Activated naive CD4-positive, alpha-beta T cell (primary cell): ENCODE measurements around the gene PLS1.
"Not testable (repeated sequence)": the region's sequence is repeated elsewhere in the genome, so short reads cannot be mapped to it uniquely, and the experiment has no call there.

Experiments used
- DNase-seq, 4 experiments: peaks; one replicate each; lab custom pipeline; 2025; lab: John Stamatoyannopoulos, UW

Gene PLS1

DNA sequence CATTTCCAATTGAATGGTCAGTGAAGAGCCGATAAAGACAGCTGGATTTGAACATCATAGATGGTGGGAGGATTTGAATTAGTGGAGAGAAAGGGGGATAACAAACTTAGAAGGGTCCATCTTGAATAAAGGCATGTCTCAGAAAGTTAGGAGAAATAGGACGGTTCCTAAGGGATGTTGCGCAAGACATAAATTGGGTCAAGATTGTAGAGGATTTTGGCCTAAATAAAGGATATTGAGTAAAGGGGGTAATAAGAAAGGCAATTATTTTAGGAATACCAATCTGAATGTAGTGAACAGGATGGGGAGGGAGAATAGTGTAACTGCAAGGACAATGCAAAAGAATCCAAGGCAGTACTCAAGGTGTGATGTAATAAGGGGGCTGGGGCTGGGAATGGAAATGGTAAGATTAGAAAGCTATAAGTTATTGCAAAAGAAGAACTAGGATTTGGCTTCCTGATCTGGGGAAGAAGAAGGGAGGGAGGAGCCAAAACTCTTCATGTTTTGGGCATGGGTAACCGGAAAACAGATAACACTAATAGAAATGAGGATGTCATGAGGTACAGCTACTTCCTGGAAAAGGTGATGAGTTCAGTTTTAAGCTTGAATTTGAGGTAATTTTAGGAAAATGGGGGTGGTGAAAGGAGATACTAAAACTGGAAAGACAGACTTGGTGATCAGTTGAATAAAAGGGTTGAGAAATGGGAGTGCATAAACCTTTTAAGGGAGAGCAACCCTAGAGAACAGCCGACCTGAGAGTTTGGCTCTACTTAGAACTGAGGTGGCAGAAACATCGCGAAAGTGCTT lies 110.3 kb downstream of the PLS1 start:
- DNase-seq: no peak

DNA sequence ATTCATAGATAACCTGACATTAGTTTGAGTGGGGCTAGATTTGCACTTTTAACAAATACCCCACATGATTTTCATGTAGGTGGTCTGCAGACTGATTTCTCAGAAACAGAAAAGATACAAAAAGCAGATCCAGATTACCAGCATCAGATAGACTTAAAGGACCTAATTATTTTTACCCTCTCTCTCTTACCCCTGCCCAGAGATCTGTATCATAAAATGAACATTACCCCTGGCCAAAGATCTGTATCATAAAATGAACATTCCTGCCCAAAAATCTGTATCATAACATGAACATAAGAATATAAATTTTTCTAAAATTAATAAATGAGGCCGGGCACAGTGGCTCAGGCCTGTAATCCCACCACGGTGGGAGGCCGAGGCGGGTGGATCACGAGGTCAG lies 113.0 kb downstream of the PLS1 start:
- DNase-seq: no peak

DNA sequence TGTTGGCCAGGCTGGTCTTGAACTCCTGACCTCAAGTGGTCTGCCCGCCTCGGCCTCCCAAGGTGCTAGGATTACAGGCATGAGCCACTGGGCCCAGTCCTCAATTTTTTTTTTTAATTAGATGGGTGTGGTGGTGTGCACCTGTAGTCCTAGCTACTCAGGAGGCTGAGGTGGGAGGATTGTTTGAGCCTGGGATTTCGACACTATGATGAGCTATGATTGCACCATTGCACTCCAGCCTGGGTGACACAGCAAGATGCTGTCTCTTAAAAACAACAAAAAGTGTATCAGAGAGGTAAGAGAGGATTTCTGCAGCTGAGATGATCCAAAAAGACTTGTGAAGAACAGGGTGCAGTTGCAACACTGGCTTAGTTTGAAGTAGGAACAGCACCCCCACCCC lies 118.7 kb downstream of the PLS1 start:
- not testable (repeated sequence) for DNase-seq

DNA sequence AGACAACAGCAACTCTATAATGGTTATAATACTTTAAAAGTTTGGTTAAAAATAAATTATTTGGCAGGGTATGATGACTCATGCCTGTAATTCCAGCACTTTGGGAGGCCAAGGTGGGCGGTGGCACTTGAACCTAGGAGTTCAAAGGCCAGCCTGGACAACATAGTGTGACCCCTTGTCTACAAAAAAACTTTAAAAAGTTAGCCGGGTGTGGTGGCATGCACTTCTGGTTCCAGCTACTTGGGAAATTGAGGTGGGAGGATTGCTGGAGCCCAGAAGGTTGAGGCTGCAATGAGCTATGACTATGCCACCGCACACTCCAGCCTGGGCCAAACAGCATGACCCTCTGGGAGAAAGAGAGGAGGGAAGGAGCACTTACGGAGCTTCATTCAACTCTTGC lies 119.9 kb downstream of the PLS1 start:
- no peak for DNase-seq

DNA sequence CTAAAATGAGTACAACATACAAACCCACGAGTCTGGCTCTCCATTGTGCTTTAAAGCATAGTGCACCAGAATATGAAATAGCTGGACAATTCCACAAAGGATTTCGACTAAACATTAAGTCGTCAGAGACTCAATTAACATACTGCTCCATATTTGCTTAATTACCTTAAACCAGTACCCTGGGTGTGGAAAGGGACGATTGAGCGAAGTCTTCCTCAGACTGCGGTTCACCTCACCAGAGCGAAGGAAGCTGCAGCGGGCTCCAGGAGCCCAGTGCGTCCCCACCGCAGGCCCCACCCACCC lies 127.4 kb downstream of the PLS1 start:
- no peak for DNase-seq

DNA sequence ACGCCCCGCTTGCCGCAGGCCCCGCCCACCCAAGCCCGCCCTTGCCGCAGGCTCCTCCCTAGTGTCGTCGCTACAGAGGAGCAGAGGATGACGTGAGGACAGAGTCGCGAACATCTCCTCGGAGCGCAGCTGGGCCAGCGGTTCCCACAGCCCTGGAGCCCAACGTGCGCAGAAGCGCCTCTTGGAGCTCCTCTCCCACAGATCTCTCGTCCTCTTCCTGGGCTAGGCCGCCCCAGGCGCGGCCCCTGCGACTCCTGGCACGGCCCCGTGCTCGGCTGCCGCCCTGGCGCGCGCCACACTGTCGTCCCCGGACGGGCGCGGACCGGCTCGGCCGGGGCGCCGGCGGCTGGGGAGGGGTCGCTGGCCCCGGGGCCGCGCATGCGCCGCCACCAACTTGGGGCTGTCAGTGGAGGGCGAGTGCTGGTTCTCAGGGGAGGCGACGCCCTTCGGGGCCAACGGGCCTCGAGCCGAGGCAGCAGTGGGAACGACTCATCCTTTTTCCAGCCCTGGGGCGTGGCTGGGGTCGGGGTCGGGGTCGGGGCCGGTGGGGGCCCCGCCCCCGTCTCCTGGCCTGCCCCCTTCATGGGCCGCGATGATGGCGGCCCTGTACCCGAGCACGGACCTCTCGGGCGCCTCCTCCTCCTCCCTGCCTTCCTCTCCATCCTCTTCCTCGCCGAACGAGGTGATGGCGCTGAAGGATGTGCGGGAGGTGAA lies 127.9 kb downstream of the PLS1 start, which contains the start of gene TRPC1:
Gene TRPC1, plus strand, starts transcription at position 67 of the 714 bp plus-strand sequence. Its CDS starts 526 bp downstream, at position 593.
- DNase-seq: peak; percentile 42 to 76 (median 56)

DNA sequence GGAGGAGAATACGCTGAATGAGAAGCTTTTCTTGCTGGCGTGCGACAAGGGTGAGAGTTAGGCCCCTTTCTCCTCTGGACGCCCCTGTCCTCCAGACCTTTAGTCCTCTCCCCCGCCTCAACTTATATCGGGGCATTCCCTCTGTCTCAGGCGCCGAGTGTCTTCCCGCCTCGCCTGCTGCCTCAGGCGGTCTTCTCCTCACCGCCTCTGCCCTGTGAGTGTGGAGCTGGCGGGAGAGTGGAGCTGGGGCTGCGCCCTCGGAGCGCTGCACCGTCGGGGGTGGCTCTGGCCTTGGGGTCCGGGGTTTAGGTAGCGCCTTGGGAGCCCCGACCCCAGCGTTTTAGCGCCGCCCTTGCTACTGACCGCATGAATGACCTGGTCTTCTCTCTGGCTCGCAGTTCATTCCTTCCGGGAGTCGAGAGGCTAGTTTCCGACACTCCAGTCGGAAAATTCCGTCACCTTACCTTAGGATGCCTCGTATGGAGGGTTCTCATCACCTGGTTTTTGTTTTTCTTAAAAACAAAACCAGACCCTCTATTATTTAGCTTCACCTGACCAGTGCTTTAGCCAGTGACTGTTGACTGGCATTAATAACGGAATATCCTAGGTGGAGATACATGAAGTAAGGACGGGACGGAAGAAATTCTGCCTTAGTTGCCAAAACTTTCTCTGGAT lies 128.6 kb downstream of the PLS1 start:
- DNase-seq: peak in 2 of 4 experiments; percentile 1 to 15

DNA sequence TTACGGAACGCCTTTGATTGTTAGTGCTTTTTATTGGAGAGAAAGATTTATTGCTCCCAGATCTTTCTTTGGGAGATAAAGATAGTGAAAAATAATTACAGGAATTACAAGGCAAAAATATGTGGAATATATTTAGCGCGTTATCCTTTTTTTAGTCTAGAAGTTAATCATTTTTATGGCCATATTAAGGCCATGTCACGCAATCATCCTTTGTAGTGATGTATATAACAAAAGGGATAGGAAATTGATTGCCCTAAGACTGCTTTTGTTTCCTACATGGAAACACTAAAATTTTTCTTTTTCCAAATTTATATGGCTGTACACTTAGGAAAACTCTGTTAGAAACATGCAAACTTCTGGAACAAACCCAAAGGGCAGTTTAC lies 129.2 kb downstream of the PLS1 start:
- no peak for DNase-seq

DNA sequence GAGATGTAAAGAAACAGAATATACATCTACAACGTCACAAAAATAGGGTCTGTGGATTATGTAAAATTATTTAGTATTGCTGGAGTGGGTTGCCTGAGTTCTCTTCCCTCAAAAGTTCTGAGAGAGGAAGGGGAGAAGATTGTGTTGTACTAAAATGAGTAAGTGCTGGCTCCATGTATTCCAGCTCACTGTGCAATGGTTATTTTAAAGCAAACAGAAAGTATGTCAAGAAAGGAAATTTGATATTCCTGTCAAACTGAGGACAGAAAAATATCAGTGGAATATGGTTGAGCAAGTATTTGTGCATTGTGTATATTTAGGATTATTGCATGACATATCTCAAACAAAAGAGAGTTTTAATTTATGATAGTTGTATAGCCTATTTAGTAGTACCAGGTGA lies 129.8 kb downstream of the PLS1 start:
- no peak for DNase-seq

DNA sequence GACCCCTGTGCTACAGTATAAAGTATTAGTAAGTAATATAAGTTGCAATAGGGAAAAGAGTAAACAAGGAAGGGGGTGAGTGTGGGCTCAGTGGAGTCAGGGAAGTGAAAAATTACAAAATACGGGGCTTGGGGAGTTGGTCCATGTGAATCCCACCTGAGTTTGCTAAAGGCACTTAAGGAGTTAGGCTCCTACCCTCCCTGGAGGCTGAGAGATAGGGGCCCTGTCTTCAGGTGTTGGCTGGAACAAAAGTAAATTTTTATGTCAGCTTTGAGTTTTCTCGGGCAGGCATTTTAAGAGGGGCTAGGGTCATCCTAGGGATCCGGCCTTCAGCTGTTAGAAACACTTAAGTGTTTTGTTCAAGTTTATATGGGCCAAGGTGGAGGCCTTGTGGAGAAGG lies 135.9 kb downstream of the PLS1 start:
- DNase-seq: no peak

DNA sequence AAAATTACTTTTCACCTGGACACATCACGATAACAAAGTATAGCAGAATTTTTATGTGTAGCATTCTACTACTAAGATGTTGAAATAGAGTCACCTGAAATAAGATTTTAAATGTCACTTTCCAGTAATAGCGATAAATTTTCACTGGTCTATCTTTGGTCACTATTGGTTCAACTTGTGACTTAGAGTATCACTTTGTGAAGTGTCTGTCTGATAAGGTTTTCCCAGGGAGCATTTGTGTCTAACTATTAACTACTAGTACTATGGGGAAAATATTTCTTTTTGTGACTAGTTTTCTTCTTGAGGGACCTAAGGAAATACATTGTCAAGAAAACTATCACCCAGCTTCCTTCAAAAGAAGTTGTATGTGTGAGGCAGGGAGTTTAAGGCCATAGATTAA lies 138.6 kb downstream of the PLS1 start:
- no peak for DNase-seq

DNA sequence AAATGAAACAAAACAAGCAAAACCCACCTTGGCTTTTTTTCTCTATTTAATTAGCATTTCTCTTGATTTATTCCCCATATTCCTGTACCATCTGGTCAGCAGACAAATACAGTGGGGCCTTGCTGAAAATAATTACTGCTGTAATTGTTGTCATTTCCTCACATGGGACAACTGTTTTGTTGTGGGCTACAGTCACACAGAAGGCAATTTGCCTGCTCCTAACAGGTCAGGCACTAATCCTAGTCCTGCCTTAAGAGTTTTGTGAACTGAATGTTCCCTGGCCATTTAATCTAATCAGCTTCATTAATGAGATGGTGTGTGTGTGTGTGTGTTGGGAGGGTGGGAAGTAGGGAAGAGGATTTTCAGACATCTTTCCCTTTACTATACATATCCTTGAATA lies 139.3 kb downstream of the PLS1 start:
- no peak for DNase-seq

DNA sequence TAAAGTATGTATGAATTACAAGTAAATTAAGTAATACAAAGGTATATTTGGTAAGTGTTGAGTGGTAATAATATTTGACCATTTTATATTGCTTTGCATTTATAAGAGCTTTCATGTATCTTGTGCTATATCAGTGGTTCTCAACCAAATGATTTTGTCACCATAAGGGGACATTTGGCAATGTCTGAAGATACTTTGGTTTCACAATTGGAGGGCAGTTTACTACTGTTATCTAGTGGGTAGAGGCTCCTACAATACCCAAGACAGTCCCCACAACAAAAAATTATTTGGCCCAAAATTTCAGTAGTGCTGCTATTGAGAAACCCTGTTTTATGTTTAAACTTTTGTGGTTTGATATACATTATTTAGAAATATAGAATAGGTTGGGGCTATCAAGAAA lies 142.2 kb downstream of the PLS1 start:
- DNase-seq: no peak

DNA sequence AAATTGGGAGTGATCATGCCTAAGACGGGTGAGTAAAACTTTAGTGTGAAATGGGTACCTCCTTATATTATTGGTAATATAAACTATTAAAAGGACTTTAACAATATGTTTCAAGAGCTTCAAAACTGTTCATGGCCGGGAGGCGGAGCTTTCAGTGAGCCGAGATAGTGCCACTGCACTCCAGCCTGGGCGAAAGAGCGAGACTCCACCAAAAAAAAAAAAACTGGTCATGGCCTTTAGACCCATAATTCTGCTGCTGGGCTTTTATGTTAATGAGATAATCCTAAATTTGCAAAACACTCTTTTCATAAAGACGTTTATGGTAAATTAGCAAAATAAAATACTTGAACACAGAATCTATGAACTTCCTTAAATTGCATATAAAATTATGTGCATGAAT lies 150.5 kb downstream of the PLS1 start:
- no peak for DNase-seq

DNA sequence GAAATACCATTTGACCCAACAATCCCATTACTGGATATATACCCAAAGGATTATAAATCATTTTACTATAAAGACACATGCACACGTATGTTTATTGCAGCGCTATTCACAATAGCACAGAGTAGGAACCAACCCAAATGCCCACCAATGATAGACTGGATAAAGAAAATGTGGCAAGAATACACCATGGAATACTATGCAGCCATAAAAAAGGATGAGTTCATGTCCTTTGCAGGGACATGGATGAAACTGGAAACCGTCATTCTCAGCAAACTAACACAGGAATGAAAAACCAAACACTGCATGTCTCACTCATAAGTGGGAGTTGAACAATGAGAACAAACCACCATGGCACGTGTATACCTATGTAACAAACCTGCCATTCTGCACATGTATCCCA lies 154.3 kb downstream of the PLS1 start:
- not testable (repeated sequence) for DNase-seq

DNA sequence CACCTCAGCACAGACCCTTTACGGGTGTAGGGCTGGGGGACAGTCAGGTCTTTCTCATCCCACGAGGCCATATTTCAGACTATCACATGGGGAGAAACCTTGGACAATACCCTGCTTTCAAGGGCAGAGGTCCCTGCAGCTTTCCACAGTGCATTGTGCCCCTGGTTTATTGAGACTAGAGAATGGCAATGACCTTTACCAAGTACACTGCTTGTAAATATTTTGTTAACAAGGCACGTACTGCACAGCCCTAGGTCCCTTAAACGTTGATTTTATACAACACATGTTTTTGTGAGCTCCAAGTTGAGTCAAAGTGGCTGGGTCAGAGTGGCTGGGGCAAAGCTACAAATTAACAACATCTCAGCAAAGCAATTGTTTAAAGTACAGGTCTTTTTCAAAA lies 156.4 kb downstream of the PLS1 start:
- not testable (repeated sequence) for DNase-seq

DNA sequence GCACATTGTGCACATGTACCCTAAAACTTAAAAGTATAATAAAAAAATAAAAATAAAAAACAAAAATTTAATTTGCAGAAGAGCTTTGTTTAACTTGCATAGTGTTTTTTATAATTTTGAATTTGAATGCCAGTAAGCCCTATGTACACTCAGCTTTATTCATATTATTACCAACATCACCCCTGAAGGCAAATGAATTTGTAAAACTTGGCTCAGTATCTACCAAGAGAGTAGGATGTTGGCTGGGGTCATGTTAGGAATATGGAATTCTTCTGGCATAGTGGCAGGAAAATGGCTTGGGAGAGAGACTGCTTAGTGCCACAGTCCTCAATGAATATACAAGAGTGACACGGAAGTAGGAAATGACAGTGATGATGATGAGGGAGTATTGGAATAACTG lies 158.3 kb downstream of the PLS1 start:
- DNase-seq: no peak
